HepG2 (cell line): ENCODE data around the gene ITGAE.

Source experiments
- CENPX ChIP-seq: sonication (generic); formaldehyde crosslinking; IDR thresholded peaks from 2 replicates; pipeline ENCODE4 v1.9.0; 2021; ENCODE audit warnings: mild to moderate bottlenecking, missing genetic modification reagents, moderate library complexity
- EED ChIP-seq: sonication (generic); formaldehyde crosslinking; IDR thresholded peaks from 2 replicates; pipeline ENCODE4 v1.5.0; 2020; ENCODE audit warnings: mild to moderate bottlenecking, missing genetic modification reagents
- HMGA1 ChIP-seq: sonication (generic); formaldehyde crosslinking; conservative IDR thresholded peaks from 2 replicates; pipeline ENCODE4 v1.4.0; 2020; ENCODE audit warnings: missing genetic modification reagents
- MXI1 ChIP-seq: IDR thresholded peaks from 3 replicates; pipeline ENCODE4 v1.6.1; 2012; ENCODE audit warnings: low read depth, low read length, inconsistent platforms, borderline replicate concordance
- ZNF354B ChIP-seq: sonication (generic); formaldehyde crosslinking; IDR thresholded peaks from 2 replicates; pipeline ENCODE4 v1.8.0; 2022; ENCODE audit warnings: mild to moderate bottlenecking, missing genetic modification reagents
- TF ChIP-seq, protein P1 (sequence below): sonication (generic); formaldehyde crosslinking; IDR thresholded peaks from 2 replicates; pipeline ENCODE4 v1.5.0; 2020; ENCODE audit warnings: mild to moderate bottlenecking, missing genetic modification reagents, moderate library complexity

GRCh38 chr17:3750296-3750695 is 50.7 kb downstream of the ITGAE start:
- TF ChIP-seq, protein P1, sequence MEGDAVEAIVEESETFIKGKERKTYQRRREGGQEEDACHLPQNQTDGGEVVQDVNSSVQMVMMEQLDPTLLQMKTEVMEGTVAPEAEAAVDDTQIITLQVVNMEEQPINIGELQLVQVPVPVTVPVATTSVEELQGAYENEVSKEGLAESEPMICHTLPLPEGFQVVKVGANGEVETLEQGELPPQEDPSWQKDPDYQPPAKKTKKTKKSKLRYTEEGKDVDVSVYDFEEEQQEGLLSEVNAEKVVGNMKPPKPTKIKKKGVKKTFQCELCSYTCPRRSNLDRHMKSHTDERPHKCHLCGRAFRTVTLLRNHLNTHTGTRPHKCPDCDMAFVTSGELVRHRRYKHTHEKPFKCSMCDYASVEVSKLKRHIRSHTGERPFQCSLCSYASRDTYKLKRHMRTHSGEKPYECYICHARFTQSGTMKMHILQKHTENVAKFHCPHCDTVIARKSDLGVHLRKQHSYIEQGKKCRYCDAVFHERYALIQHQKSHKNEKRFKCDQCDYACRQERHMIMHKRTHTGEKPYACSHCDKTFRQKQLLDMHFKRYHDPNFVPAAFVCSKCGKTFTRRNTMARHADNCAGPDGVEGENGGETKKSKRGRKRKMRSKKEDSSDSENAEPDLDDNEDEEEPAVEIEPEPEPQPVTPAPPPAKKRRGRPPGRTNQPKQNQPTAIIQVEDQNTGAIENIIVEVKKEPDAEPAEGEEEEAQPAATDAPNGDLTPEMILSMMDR (CRISPR knock-in tag), result no peak
- TF ChIP-seq HMGA1 (CRISPR knock-in tag) (no peak), MXI1 (no peak), ZNF354B (CRISPR knock-in tag) (no peak), EED (CRISPR knock-in tag) (no peak), CENPX (CRISPR knock-in tag) (no peak)
